Keratinocyte (primary cell): ENCODE data around the gene TRABD2B. TPM values are rescaled to one million over a fixed set of nuclear protein-coding genes. Genes with fewer than 3 reads are reported as not detected.

Experiments
- DNase-seq: peaks from one replicate; pipeline ENCODE4 v3.0.0-alpha.2; 2011; ENCODE audit warnings: low read depth, missing footprints, low spot score
- FAIRE-seq: peaks from 2 replicates; lab custom pipeline; 2011; peaks lifted over from hg19 to GRCh38; lab: Jason Lieb, UNC
- H2AFZ ChIP-seq: 2 replicates; pipeline ENCODE4 v1.6.0; 2012; ENCODE audit warnings: low read length, control low read depth, inconsistent platforms; ENCODE audit not compliant: control insufficient read depth
- H3K27ac ChIP-seq: 2 replicates; pipeline ENCODE4 v1.5.1; 2011; ENCODE audit warnings: low read length; ENCODE audit not compliant: control insufficient read depth, insufficient read depth
- H3K27me3 ChIP-seq: 3 replicates; pipeline ENCODE4 v1.6.0; 2011; ENCODE audit warnings: low read length; ENCODE audit not compliant: control insufficient read depth, insufficient read depth; ENCODE audit errors: extremely low read depth
- H3K36me3 ChIP-seq, 2 experiments: 2 replicates in 1 of 2; 3 replicates in 1 of 2; pipeline ENCODE4 v1.5.1; 2011; ENCODE audit warnings: low read length in 2 of 2, mild to moderate bottlenecking in 1 of 2; ENCODE audit not compliant: control insufficient read depth in 2 of 2, insufficient read depth in 2 of 2; ENCODE audit errors: extremely low read depth in 1 of 2
- H3K4me1 ChIP-seq: 3 replicates; pipeline ENCODE4 v1.5.1; 2011; ENCODE audit warnings: low read length; ENCODE audit not compliant: control insufficient read depth, insufficient read depth; ENCODE audit errors: extremely low read depth
- H3K4me2 ChIP-seq: 3 replicates; pipeline ENCODE4 v1.6.0; 2011; ENCODE audit warnings: low read depth, low read length; ENCODE audit not compliant: control insufficient read depth, insufficient read depth; ENCODE audit errors: extremely low read depth
- H3K4me3 ChIP-seq, 3 experiments: fragments of 200-600 bp in 1 of 3; sonication (generic) in 1 of 3; 2 replicates in 2 of 3; 3 replicates in 1 of 3; pipeline ENCODE4 v1.5.1; 2011 to 2016; ENCODE audit warnings: low read length in 3 of 3, mild to moderate bottlenecking in 3 of 3, control low read depth in 2 of 3, inconsistent platforms in 1 of 3, low read depth in 1 of 3, mixed read lengths in 1 of 3, mixed run types in 1 of 3, moderate library complexity in 1 of 3; ENCODE audit not compliant: control insufficient read depth in 2 of 3, insufficient read depth in 2 of 3; ENCODE audit errors: extremely low read depth in 1 of 3
- H3K79me2 ChIP-seq: 2 replicates; pipeline ENCODE4 v1.6.0; 2012; ENCODE audit warnings: low read length; ENCODE audit not compliant: control insufficient read depth, insufficient read depth
- H3K9ac ChIP-seq: 3 replicates; pipeline ENCODE4 v1.6.0; 2011; ENCODE audit warnings: low read length; ENCODE audit not compliant: control insufficient read depth, insufficient read depth; ENCODE audit errors: extremely low read depth
- H3K9me1 ChIP-seq: 3 replicates; pipeline ENCODE4 v1.6.0; 2011; ENCODE audit warnings: low read length; ENCODE audit not compliant: control insufficient read depth, insufficient read depth; ENCODE audit errors: extremely low read depth
- H3K9me3 ChIP-seq: 2 replicates; pipeline ENCODE4 v1.5.1; 2012; ENCODE audit warnings: low read depth, low read length; ENCODE audit not compliant: control insufficient read depth
- H4K20me1 ChIP-seq: 3 replicates; pipeline ENCODE4 v1.6.0; 2011; ENCODE audit warnings: low read length; ENCODE audit not compliant: control insufficient read depth, insufficient read depth; ENCODE audit errors: extremely low read depth
- EZH2 ChIP-seq: IDR thresholded peaks from one replicate; pipeline ENCODE4 v1.6.1; 2012; ENCODE audit warnings: inconsistent platforms, mild to moderate bottlenecking, low read length, moderate library complexity
- dilution Hi-C: fragments of 300-500 bp; cut with MboI; formaldehyde crosslinking; loops from one replicate; pipeline ENCODE4 v1.7.0; 2020; ENCODE audit warnings: low sequenced_read_pairs; ENCODE audit not compliant: extremely low pct_ligation_motif_present
- polyA plus RNA-seq, 5 experiments: library from polyadenylated mRNA; depleted of rRNA in 3 of 5; stranded (reverse) in 3 of 5; stranded (forward) in 1 of 5; unstranded in 1 of 5; fragments of >200 nt; gene quantifications; 1 replicate in 1 of 5; 2 replicates in 3 of 5; 3 replicates in 1 of 5; pipeline versions ENCODE4 v1.2.1 to v1.2.3, GENCODE V29; 2011 to 2012; ENCODE audit warnings: missing spikeins in 2 of 5, low read depth in 1 of 5, low replicate concordance in 1 of 5
- TF ChIP-seq, protein P1 (sequence below), 3 experiments: IDR thresholded peaks in 1 of 3; conservative IDR thresholded peaks in 1 of 3; optimal IDR thresholded peaks in 1 of 3; 2 replicates in 2 of 3; 3 replicates in 1 of 3; pipeline versions ENCODE3 to v1.5.1; 2011; ENCODE audit warnings: low read length in 3 of 3, mild to moderate bottlenecking in 3 of 3, moderate library complexity in 2 of 3, control low read depth in 1 of 3, inconsistent platforms in 1 of 3; ENCODE audit not compliant: insufficient read depth in 2 of 3; ENCODE audit errors: extremely low read depth in 1 of 3

Gene TRABD2B
- polyA plus RNA-seq, 1 donor (not counting 4 experiments of a cell fraction or from before 2014, with no cell fraction given), result 0.13 TPM

DNA sequence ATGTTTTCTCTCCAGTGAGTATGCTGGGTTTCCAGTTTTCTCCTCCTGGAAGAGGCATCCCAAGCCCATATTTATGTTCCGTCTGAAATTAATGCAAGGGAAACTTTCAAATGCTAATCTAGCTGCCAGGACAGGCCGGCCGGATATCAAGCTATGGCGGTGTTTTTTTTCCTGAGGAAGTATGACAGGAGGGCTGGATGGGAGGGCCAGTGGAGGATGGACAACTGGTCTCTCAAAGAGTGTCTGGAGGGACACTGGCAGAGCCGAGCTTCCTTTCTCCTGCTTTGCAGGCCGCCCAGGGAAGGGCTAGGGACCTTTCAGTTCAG lies 212.7 kb downstream of the TRABD2B start:
- Histone ChIP-seq H4K20me1 (no peaks in the 10 kb centered on the region), H3K9ac (no peak overlapping the region), H3K4me2 (no peak overlapping the region), H3K4me3 (no peak overlapping the region), H3K27ac (no peak overlapping the region), H3K79me2 (no peaks in the 10 kb centered on the region), H3K9me3 (no peaks in the 10 kb centered on the region), H3K9me1 (no peaks in the 10 kb centered on the region), H3K36me3 (no peaks in the 10 kb centered on the region), H3K4me1 (no peaks in the 10 kb centered on the region), H3K27me3 (peaks cover 3% of the 10 kb centered on the region), H2AFZ (no peak overlapping the region)
- DNase-seq (no peak), FAIRE-seq (no peak)
- TF ChIP-seq EZH2, result no peak
- TF ChIP-seq, protein P1, sequence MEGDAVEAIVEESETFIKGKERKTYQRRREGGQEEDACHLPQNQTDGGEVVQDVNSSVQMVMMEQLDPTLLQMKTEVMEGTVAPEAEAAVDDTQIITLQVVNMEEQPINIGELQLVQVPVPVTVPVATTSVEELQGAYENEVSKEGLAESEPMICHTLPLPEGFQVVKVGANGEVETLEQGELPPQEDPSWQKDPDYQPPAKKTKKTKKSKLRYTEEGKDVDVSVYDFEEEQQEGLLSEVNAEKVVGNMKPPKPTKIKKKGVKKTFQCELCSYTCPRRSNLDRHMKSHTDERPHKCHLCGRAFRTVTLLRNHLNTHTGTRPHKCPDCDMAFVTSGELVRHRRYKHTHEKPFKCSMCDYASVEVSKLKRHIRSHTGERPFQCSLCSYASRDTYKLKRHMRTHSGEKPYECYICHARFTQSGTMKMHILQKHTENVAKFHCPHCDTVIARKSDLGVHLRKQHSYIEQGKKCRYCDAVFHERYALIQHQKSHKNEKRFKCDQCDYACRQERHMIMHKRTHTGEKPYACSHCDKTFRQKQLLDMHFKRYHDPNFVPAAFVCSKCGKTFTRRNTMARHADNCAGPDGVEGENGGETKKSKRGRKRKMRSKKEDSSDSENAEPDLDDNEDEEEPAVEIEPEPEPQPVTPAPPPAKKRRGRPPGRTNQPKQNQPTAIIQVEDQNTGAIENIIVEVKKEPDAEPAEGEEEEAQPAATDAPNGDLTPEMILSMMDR (optimal IDR thresholded peaks at IDR 0.05 in 1 of 3, IDR thresholded peaks at IDR 0.05 in 1 of 3, conservative IDR thresholded peaks at IDR 0.05 in 1 of 3; ENCODE audit: extremely low read depth in 1 of 3, insufficient read depth in 2 of 3, low read length in 3 of 3), result no peak
- dilution Hi-C loops, result no loop called here

DNA sequence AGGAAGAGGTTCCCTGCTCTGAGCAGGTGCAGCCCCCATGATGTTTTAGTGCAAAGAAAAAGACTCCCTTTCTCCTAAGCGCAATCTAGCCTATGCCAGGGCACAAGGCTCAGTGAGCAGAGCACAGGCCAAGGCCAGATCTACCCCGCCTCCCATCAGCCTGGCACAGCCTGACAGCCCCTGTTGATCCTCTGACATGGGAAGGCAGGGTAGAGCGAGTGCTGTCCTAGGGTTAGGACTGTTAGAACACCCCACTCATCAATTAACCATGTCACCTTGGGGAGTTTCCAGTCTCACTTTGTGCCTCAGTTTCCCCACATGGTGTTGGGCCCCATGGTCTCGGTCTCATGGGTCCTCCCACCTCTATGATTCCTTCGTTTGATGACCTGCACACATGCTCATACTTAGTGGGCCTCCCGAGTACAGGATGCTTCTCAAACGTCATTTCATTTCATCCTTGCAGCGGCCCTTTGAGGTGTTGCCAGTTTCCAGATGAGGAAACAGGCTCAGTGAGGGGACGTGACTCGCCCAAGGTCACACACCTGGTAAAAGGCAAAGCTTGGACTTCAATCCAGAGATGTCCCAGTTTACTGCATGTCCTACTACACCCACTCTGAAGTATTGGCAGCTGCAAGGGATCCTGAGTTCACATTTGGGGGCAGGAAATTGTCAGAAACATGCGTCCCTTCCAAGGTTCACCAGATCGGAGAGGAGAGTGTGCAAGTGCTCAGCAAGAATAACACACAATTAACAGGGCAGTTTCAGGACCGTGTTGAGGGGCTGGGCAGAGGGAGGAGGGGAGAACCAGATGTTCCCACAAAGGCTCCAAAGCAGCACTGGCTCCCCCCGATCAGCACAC lies 213.3 kb downstream of the TRABD2B start:
- Histone ChIP-seq H3K4me2 (no peak overlapping the region), H3K9me1 (no peaks in the 10 kb centered on the region), H2AFZ (no peak overlapping the region), H3K4me1 (no peaks in the 10 kb centered on the region), H3K9me3 (no peaks in the 10 kb centered on the region), H3K9ac (no peak overlapping the region), H3K27ac (no peak overlapping the region), H3K27me3 (peaks cover 3% of the 10 kb centered on the region), H4K20me1 (no peaks in the 10 kb centered on the region), H3K79me2 (no peaks in the 10 kb centered on the region), H3K4me3 (no peak overlapping the region), H3K36me3 (no peaks in the 10 kb centered on the region)
- dilution Hi-C loops, result no loop called here
- FAIRE-seq (no peak), DNase-seq (no peak)
- no peak for TF ChIP-seq EZH2
- TF ChIP-seq, protein P1 (optimal IDR thresholded peaks at IDR 0.05 in 1 of 3, IDR thresholded peaks at IDR 0.05 in 1 of 3, conservative IDR thresholded peaks at IDR 0.05 in 1 of 3; ENCODE audit: extremely low read depth in 1 of 3, insufficient read depth in 2 of 3, low read length in 3 of 3), result no peak
